ENCODE measurements around the gene CFAP53. TPM values are rescaled to one million over a fixed set of nuclear protein-coding genes. Genes with fewer than 3 reads are reported as not detected.
"Not testable (repeated sequence)": the region's sequence is repeated elsewhere in the genome, so short reads cannot be mapped to it uniquely, and the experiment has no call there.

Gene CFAP53
- total and polyA plus RNA-seq, 12 donors: 0.09 to 0.44 (median 0.18) TPM; not detected in 4

- H3K9me3 ChIP-seq: no peaks in the 10 kb centered on the region
- H3K36me3 ChIP-seq: no peaks in the 10 kb centered on the region
- intact Hi-C loops (cut with DNase I): no loop called here
- peaks cover 0 to 4% (median 0%) of the 10 kb centered on the region in 7 donors for H3K27me3 ChIP-seq
- WGBS, 2 donors: 90 to 93% methylated on average over 1 of the region's 1 CpG
- no peak overlapping the region for H3K27ac ChIP-seq
- H3K4me3 ChIP-seq: no peak overlapping the region
- TF ChIP-seq CTCF (IDR thresholded peaks at IDR 0.05): no peak
- DNase-seq (no peak), ATAC-seq (no peak)
- H3K4me1 ChIP-seq: peaks cover 0 to 18% (median 5%) of the 10 kb centered on the region in 9 donors
Observed at GRCh38 chr18:50293039-50293438, 26.7 kb upstream of the CFAP53 start.

- peaks cover 0 to 22% (median 8%) of the 10 kb centered on the region in 9 donors for H3K36me3 ChIP-seq
- no peak for DNase-seq
- H3K9me3 ChIP-seq: no peaks in the 10 kb centered on the region
- peaks cover 0 to 22% (median 11%) of the 10 kb centered on the region in 9 donors for H3K4me1 ChIP-seq
- intact Hi-C loops (cut with DNase I): loop anchor here in 5 of 10 donors (5.0 to 10.0 kb wide), 3 partner anchors 83 to 756 kb away; partner anchors contain the start of gene SKA1 (in 3 of the 5)
- no peak for ATAC-seq
- WGBS, 2 donors: 87 to 90% methylated on average over 4 of the region's 4 CpGs
- H3K27me3 ChIP-seq: peaks cover 0 to 2% (median 0%) of the 10 kb centered on the region in 7 donors
- no peak for TF ChIP-seq CTCF (IDR thresholded peaks at IDR 0.05)
- H3K27ac ChIP-seq: no peak overlapping the region
- no peak overlapping the region for H3K4me3 ChIP-seq
Observed at GRCh38 chr18:50289108-50289443, 22.8 kb upstream of the CFAP53 start.

- peaks cover 0 to 22% (median 11%) of the 10 kb centered on the region in 9 donors for H3K4me1 ChIP-seq
- ATAC-seq: peak in 1 of 8 donors; percentile 1
- H3K9me3 ChIP-seq, DNase-seq, H3K27me3 ChIP-seq: not testable (repeated sequence)
- 76 to 78% methylated on average over 21 of the region's 21 CpGs for WGBS, 2 donors
- H3K36me3 ChIP-seq: peaks cover 0 to 27% (median 8%) of the 10 kb centered on the region in 9 donors
- H3K4me3 ChIP-seq: peak overlapping the region; percentile 47 to 94 (median 70)
- H3K27ac ChIP-seq: peak overlapping the region; percentile 61 to 91 (median 86)
- intact Hi-C loops (cut with DNase I): loop anchor here in 5 of 10 donors (5.0 to 10.0 kb wide), 3 partner anchors 84 to 756 kb away; partner anchors contain the start of gene SKA1 (in 3 of the 5)
Observed at GRCh38 chr18:50288348-50289107, 22.2 kb upstream of the CFAP53 start.

GRCh38 chr18:50287441-50288347, 21.4 kb upstream of the CFAP53 start, which contains the start of gene CXXC1:
CXXC1 (minus strand) TSS chr18:50287692; CDS start chr18:50287589, 103 bp downstream.
- 0% methylated on average over 76 of the region's 76 CpGs for WGBS, 2 donors

More at GRCh38 chr18:50287441-50288347, 21.4 kb upstream of the CFAP53 start, which contains the start of gene CXXC1:
- peak within 1 kb of the TSS; percentile 60 to 94 (median 70) for H3K4me3 ChIP-seq
- H3K27ac ChIP-seq: peak within 1 kb of the TSS; percentile 61 to 91 (median 86)
- peak; percentile 97 for DNase-seq
- H3K36me3 ChIP-seq: peaks cover 0 to 36% (median 8%) of the 10 kb centered on the region in 9 donors
- peaks cover 0 to 22% (median 11%) of the 10 kb centered on the region in 9 donors for H3K4me1 ChIP-seq
- H3K9me3 ChIP-seq: no peaks in the 10 kb centered on the region
- intact Hi-C loops (cut with DNase I): loop anchor here in 5 of 10 donors (5.0 to 10.0 kb wide), 3 partner anchors 85 to 757 kb away; partner anchors contain the start of gene SKA1 (in 3 of the 5)
- H3K27me3 ChIP-seq: peaks cover 0 to 2% (median 0%) of the 10 kb centered on the region in 7 donors
- peak; percentile 17 to 68 (median 49) for TF ChIP-seq CTCF (IDR thresholded peaks at IDR 0.05)
- ATAC-seq: peak; percentile 94 to 97 (median 96)

All from heart right ventricle (tissue), 16 donors.